HFFc6 (cell line): ENCODE results near the gene CSRNP2. TPM values are rescaled to one million over a fixed set of nuclear protein-coding genes. Genes with fewer than 3 reads are reported as not detected.

Experiments
- DNase-seq: peaks from one replicate; pipeline ENCODE4 v3.0.0-alpha.2; 2018
- H3K27ac Mint-ChIP-seq: 2 replicates; pipeline ENCODE4 v1.8.0; 2020; ENCODE audit warnings: mild to moderate bottlenecking, mixed read lengths
- H3K27me3 Mint-ChIP-seq: 2 replicates; pipeline ENCODE4 v1.8.0; 2021; ENCODE audit warnings: mild to moderate bottlenecking, moderate library complexity, mixed read lengths; ENCODE audit not compliant: insufficient read depth
- H3K36me3 Mint-ChIP-seq: 2 replicates; pipeline ENCODE4 v1.8.0; 2021; ENCODE audit warnings: low read depth, mixed read lengths
- H3K4me1 Mint-ChIP-seq: 2 replicates; pipeline ENCODE4 v1.8.0; 2020; ENCODE audit warnings: low read depth, mixed read lengths
- H3K4me3 Mint-ChIP-seq: 2 replicates; pipeline ENCODE4 v1.8.0; 2020; ENCODE audit warnings: mild to moderate bottlenecking, moderate library complexity, mixed read lengths
- H3K9me3 Mint-ChIP-seq: 2 replicates; pipeline ENCODE4 v1.8.0; 2020; ENCODE audit warnings: mild to moderate bottlenecking, mixed read lengths
- total RNA-seq, 6 experiments: library from RNA; stranded (reverse); fragmentation: NEBNext Ultra II Directional; extraction: Animal tissue kit (Norgen Biotek cat#: 25700); gene quantifications; 2 replicates in 1 of 6; 3 replicates in 5 of 6; pipeline ENCODE4 v1.2.3, GENCODE V29; 2021
- TF ChIP-seq, protein P1 (sequence below): fragments of 200-600 bp; sonication (generic); IDR thresholded peaks from 2 replicates; pipeline ENCODE4 v1.5.0; 2021; ENCODE audit warnings: antibody characterized with exemption, mild to moderate bottlenecking

CSRNP2 gene
- total RNA-seq, 6 experiments from 2014 or later: 21.2 to 28.6 (median 24.1) TPM

DNA sequence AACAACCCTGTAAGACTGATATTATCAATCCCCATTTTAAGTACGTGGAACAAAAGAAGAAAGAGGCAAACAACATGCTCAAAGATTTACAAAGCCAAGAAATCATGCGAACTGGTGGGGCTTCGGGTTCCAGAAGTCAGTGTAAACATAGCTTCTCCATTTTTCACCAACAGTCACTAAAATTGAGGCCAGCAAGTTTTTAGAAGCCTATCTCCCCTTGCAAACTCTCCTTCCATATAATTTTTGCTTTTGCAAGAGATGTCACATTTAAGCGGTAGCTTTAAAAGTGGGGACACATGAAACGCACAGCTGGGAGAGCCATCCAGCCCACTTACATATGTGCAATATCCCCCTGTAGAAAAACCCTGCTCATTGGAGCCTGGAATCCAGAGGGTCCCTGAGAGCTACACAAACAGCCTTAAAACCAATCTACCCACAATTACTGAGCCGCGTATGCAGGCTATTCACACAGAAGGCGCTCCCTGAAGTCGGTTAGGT is 58.0 kb downstream of the CSRNP2 start:
- Mint-ChIP-seq H3K36me3 (no peaks in the 10 kb centered on the region), H3K27me3 (no peaks in the 10 kb centered on the region), H3K27ac (peak overlapping the region; percentile 94), H3K4me1 (peaks cover 42% of the 10 kb centered on the region), H3K4me3 (peak overlapping the region; percentile 98), H3K9me3 (no peaks in the 10 kb centered on the region)
- TF ChIP-seq, protein P1, sequence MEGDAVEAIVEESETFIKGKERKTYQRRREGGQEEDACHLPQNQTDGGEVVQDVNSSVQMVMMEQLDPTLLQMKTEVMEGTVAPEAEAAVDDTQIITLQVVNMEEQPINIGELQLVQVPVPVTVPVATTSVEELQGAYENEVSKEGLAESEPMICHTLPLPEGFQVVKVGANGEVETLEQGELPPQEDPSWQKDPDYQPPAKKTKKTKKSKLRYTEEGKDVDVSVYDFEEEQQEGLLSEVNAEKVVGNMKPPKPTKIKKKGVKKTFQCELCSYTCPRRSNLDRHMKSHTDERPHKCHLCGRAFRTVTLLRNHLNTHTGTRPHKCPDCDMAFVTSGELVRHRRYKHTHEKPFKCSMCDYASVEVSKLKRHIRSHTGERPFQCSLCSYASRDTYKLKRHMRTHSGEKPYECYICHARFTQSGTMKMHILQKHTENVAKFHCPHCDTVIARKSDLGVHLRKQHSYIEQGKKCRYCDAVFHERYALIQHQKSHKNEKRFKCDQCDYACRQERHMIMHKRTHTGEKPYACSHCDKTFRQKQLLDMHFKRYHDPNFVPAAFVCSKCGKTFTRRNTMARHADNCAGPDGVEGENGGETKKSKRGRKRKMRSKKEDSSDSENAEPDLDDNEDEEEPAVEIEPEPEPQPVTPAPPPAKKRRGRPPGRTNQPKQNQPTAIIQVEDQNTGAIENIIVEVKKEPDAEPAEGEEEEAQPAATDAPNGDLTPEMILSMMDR: no peak
- no peak for DNase-seq

DNA sequence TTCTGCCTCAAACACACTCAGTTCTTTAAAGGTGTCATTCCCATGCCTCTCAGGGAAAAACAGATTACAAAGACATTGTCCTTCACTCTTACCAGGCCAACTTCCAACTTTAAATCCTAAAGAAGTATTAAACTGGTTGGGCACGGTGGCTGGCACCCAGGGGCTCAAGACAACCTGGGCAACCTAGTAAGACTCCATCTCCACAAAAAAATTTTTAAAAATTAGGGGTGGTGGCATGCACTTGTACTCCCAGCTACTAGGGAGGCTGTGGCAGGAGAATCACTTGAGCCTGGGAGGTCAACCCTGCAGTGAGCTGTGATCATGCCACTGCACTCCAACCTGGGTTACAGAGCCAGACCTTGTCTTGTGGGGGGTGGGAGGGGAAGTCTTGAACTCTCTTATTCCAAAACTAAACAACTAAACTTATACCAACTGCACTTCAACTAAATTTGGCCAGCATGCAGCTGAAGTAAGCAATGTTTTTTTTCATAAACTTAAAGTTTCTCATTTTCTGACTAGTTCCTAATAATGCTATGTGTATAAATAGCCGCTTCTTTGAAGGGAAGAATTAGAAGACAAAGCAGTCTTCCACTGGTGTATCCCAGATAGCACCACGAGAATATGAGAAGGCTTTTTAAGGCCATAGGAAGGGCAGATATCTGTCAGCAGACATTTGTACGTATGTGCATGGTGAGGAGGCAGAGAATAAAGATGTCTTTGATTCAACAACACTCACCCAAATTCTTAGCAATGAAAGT is 59.6 kb downstream of the CSRNP2 start:
- no peaks in the 10 kb centered on the region for H3K36me3 Mint-ChIP-seq
- H3K27me3 Mint-ChIP-seq: no peaks in the 10 kb centered on the region
- peak overlapping the region; percentile 98 for H3K4me3 Mint-ChIP-seq
- DNase-seq: no peak
- peaks cover 39% of the 10 kb centered on the region for H3K4me1 Mint-ChIP-seq
- peak overlapping the region; percentile 94 for H3K27ac Mint-ChIP-seq
- TF ChIP-seq, protein P1: no peak
- H3K9me3 Mint-ChIP-seq: no peaks in the 10 kb centered on the region

DNA sequence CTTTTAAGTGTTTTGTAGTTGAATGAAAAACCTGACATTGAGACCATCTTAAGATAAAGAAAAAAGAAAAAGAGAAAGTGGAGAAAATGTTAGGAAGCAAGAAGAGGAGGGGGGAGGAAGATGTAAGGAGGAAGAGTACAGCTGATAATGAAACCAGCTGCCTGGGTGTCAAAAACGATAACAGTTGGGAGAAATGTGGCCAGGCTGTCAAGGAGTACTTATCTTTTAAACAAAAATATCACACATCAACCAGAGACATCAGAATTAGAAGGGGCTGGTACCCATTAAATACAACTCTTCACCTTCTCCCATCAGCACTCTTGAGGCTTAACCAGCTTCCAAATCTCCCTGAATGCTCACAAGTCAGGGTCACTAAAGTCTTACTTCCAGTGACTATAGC is 61.7 kb downstream of the CSRNP2 start:
- no peaks in the 10 kb centered on the region for H3K27me3 Mint-ChIP-seq
- no peak overlapping the region for H3K4me3 Mint-ChIP-seq
- DNase-seq: no peak
- TF ChIP-seq, protein P1: no peak
- H3K36me3 Mint-ChIP-seq: no peaks in the 10 kb centered on the region
- H3K4me1 Mint-ChIP-seq: peaks cover 24% of the 10 kb centered on the region
- H3K9me3 Mint-ChIP-seq: no peaks in the 10 kb centered on the region
- no peak overlapping the region for H3K27ac Mint-ChIP-seq

DNA sequence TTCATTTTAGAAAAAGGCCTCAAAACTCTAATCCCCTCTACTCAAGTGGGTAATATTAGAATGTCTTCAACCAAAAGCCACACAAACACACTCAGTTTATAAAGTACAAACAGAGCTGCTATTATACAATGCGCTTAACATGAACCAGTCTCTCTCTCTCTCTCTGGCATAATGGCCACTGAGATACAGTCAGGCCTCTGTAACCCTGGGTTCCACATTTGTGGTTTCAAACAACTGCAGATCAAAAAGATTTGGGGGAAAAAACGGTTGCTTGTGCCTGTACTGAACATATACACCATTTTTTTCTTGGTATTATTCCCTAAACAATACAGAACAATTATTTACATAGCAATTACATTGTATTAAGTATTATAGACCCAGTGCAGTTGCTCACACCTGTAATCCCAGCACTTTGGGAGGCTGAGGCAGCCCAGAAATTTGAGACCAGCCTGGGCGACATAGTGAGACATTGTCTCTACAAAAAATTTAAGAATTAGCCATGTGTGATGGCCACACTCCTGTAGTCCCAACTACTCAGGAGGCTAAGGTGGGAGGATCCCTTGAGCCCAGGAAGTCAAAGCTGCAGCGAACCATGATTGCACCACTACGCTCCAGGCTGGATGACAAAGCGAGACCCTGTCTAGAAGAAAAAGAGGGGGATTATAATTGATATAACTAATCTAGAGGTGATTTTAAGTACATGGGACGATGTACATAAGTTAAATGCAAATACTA is 62.8 kb downstream of the CSRNP2 start:
- Mint-ChIP-seq H3K27me3 (no peaks in the 10 kb centered on the region), H3K27ac (no peak overlapping the region), H3K4me1 (peaks cover 23% of the 10 kb centered on the region), H3K36me3 (no peaks in the 10 kb centered on the region), H3K4me3 (no peak overlapping the region), H3K9me3 (no peaks in the 10 kb centered on the region)
- TF ChIP-seq, protein P1: no peak
- DNase-seq: no peak

DNA sequence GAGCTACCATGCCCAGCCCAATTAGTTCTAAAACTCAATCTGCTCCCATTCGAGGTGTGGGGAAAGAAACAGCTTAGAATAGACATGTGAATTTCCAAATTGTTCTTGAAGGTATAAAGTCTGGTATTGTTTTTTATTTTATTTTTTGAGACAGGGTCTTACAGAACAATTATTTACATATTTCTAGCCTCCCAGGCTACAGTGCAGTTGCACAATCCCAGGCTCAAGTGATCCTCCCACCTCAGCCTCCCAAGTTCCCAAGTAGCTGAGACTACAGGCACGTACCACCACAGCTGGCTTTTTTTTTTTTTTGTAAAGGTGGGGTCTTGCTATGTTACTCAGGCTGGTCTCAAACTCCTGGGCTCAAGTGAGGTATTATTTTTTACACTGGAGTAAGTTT is 63.5 kb downstream of the CSRNP2 start:
- H3K27ac Mint-ChIP-seq: no peak overlapping the region
- no peaks in the 10 kb centered on the region for H3K36me3 Mint-ChIP-seq
- no peaks in the 10 kb centered on the region for H3K9me3 Mint-ChIP-seq
- H3K27me3 Mint-ChIP-seq: no peaks in the 10 kb centered on the region
- no peak for DNase-seq
- TF ChIP-seq, protein P1: no peak
- H3K4me1 Mint-ChIP-seq: peaks cover 16% of the 10 kb centered on the region
- no peak overlapping the region for H3K4me3 Mint-ChIP-seq
